Stomach (tissue), 4 donors: Measurements from ENCODE around the gene LEFTY2.

ENCODE experiments used
- CTCF ChIP-seq, 7 experiments: fragments of 450-650 bp in 4 of 7; fragments of 200-600 bp in 3 of 7; sonication (generic) in 3 of 7; IDR thresholded peaks; one replicate each; pipeline ENCODE4 v1.5.1; 2016 to 2019; ENCODE audit warnings: antibody characterized with exemption in 7 of 7, control low read depth in 2 of 7, mild to moderate bottlenecking in 1 of 7
- POLR2A ChIP-seq, 4 donors: fragments of 450-650 bp; IDR thresholded peaks; one replicate each; pipeline ENCODE4 v1.6.1; 2016; ENCODE audit warnings: antibody characterized with exemption in 4 of 4, control low read depth in 2 of 4, mild to moderate bottlenecking in 1 of 4, moderate library complexity in 1 of 4
- POLR2AphosphoS5 ChIP-seq, 3 donors: sonication (generic); formaldehyde crosslinking; IDR thresholded peaks; one replicate each; pipeline ENCODE4 v1.6.1; 2016; ENCODE audit warnings: antibody characterized with exemption in 3 of 3

GRCh38 chr1:225907341-225907740 lies 33.7 kb downstream of the LEFTY2 start:
- TF ChIP-seq CTCF (IDR thresholded peaks at IDR 0.05) (no peak), POLR2AphosphoS5 (IDR thresholded peaks at IDR 0.05) (no peak), POLR2A (IDR thresholded peaks at IDR 0.05) (no peak)
